IPS-18c (cell line): ENCODE results near the gene CBX6.
A peak's percentile ranks its signal among the peaks of the same experiment; 100 is the strongest.

ENCODE experiments used
- H3K4me3 ChIP-seq: 2 replicates; pipeline ENCODE4 v1.7.0; 2013; ENCODE audit warnings: low read depth, mild to moderate bottlenecking, low read length, moderate library complexity; ENCODE audit not compliant: insufficient read depth
- H3K9me3 ChIP-seq: one replicate; pipeline ENCODE4 v1.6.1; 2013; ENCODE audit warnings: mild to moderate bottlenecking, low read length, moderate library complexity; ENCODE audit not compliant: control insufficient read depth, insufficient read depth

Gene CBX6

GRCh38 chr22:38879108-38879729 is 7.2 kb upstream of the CBX6 start:
- H3K9me3 ChIP-seq, result no peaks in the 10 kb centered on the region
- no peak overlapping the region for H3K4me3 ChIP-seq

- no peak overlapping the region for H3K4me3 ChIP-seq
- no peaks in the 10 kb centered on the region for H3K9me3 ChIP-seq
These were observed 6.0 kb upstream of the CBX6 start for GRCh38 chr22:38878001-38878400.

- H3K4me3 ChIP-seq, result no peak overlapping the region
- H3K9me3 ChIP-seq, result peaks cover 2% of the 10 kb centered on the region
These were observed 2.7 kb upstream of the CBX6 start for GRCh38 chr22:38874529-38875222.

- peaks cover 2% of the 10 kb centered on the region for H3K9me3 ChIP-seq
- no peak overlapping the region for H3K4me3 ChIP-seq
These were observed 1.7 kb upstream of the CBX6 start for GRCh38 chr22:38873469-38874411.

GRCh38 chr22:38872831-38873248 is 824 bp upstream of the CBX6 start:
- peaks cover 2% of the 10 kb centered on the region for H3K9me3 ChIP-seq
- H3K4me3 ChIP-seq, result peak overlapping the region; percentile 89

- Histone ChIP-seq H3K9me3 (peaks cover 2% of the 10 kb centered on the region), H3K4me3 (peak overlapping the region; percentile 68)
These were observed 450 bp downstream of the CBX6 start for GRCh38 chr22:38871360-38872171.

- peaks cover 2% of the 10 kb centered on the region for H3K9me3 ChIP-seq
- H3K4me3 ChIP-seq, result peak overlapping the region; percentile 68
These were observed 1.1 kb downstream of the CBX6 start for GRCh38 chr22:38870791-38871359.

GRCh38 chr22:38870312-38870741 is 1.7 kb downstream of the CBX6 start:
- no peak overlapping the region for H3K4me3 ChIP-seq
- peaks cover 2% of the 10 kb centered on the region for H3K9me3 ChIP-seq

GRCh38 chr22:38869663-38870062 is 2.4 kb downstream of the CBX6 start:
- no peak overlapping the region for H3K4me3 ChIP-seq

GRCh38 chr22:38868886-38869381 is 3.1 kb downstream of the CBX6 start:
- Histone ChIP-seq H3K4me3 (no peak overlapping the region), H3K9me3 (peaks cover 2% of the 10 kb centered on the region)

More at GRCh38 chr22:38869663-38870062, 2.4 kb downstream of the CBX6 start:
- peaks cover 2% of the 10 kb centered on the region for H3K9me3 ChIP-seq

- Histone ChIP-seq H3K4me3 (no peak overlapping the region), H3K9me3 (peaks cover 2% of the 10 kb centered on the region)
These were observed 3.7 kb downstream of the CBX6 start for GRCh38 chr22:38868286-38868721.

- Histone ChIP-seq H3K4me3 (no peak overlapping the region), H3K9me3 (peaks cover 2% of the 10 kb centered on the region)
These were observed 4.3 kb downstream of the CBX6 start for GRCh38 chr22:38867471-38868285.

GRCh38 chr22:38867124-38867455 is 4.9 kb downstream of the CBX6 start:
- H3K9me3 ChIP-seq, result peaks cover 2% of the 10 kb centered on the region

GRCh38 chr22:38866399-38867123 is 5.5 kb downstream of the CBX6 start:
- no peak overlapping the region for H3K4me3 ChIP-seq
- H3K9me3 ChIP-seq, result peaks cover 2% of the 10 kb centered on the region

More at GRCh38 chr22:38867124-38867455, 4.9 kb downstream of the CBX6 start:
- H3K4me3 ChIP-seq, result no peak overlapping the region

- H3K4me3 ChIP-seq, result no peak overlapping the region
These were observed 6.0 kb downstream of the CBX6 start for GRCh38 chr22:38866024-38866398.

More at GRCh38 chr22:38866024-38866398, 6.0 kb downstream of the CBX6 start:
- H3K9me3 ChIP-seq, result peaks cover 2% of the 10 kb centered on the region
